HG03139 (cell line): ENCODE measurements around the gene NEXN.
"Not testable (repeated sequence)": the region's sequence is repeated elsewhere in the genome, so short reads cannot be mapped to it uniquely, and the experiment has no call there.

Source experiments
- ATAC-seq: cut with Tn5 transposase; IDR thresholded peaks from one replicate; pipeline ENCODE4 v1.9.1; 2021; ENCODE audit not compliant: unreplicated experiment

Gene NEXN

DNA sequence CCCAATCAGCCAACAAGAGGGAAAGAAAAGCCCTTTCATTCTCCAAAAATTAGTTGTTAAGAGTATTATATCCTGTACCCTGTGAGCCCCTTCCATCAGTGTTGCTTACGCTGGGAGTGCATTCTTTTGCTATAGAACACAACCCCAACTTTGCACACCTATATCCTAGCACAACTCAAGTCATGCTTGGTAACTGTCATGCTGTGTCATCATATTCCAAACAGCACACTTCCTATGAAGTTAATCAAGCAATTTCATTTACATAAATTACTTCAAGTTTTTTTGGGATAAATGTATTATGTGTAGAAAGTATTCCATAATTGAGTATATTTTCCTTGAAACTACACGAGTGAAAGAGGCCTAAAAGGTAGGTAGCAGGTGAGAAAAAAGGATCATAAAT lies 70.4 kb downstream of the NEXN start:
- no peak for ATAC-seq

DNA sequence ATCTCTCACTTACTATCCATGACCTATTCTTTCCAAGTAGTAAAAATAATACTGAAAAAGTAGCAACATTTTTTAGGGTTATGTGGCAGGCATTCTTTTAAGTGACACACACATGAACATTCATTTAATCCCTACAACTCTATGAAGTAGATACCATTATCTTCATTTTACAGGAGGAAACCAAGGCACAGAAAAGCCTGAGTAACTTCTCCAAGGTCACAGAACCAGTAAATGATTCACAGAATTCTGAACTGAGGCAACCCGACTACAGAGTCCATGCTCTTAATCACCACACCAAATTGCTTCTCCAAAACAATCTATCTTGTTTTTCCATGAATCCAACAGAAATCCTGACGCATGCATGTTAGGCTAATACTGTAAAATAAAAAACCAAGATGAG lies 73.0 kb downstream of the NEXN start:
- no peak for ATAC-seq

DNA sequence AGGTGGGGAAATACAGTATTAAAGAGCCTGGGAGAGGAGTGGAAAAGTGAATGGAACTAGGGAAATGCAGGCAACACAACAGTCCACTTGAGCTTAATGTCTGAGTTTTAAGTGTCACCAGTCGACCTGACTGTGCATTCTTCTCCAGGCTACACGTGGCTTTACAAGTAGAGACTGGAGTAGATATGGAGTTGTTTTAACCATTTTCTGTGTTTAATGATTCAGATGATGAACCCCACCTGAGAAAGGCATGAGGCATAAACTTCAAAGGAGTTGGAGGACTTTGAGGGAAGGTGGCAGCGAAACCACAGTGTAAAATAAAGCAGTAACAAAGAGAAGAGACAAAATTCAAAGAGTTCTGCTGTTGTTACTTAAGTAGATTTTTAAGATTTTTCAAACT lies 77.9 kb downstream of the NEXN start:
- no peak for ATAC-seq

DNA sequence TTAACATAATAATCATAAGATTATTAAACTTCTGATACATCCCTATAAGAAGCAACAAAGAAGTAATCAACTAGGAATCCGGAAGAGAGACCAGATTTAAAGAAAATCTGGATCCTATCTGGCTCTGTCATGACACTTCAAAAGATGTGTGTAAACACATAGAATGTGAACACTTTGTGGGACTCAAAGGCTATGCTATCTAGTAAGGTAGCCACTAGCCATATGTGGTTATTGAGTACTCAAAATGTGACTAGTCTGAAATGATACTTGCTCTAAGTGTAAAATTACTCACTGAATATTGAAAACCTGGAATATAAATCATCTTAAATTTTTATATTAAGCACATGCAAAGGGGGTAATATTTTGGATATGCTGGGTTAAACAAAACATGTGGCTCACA lies 81.8 kb downstream of the NEXN start:
- ATAC-seq, result no peak

DNA sequence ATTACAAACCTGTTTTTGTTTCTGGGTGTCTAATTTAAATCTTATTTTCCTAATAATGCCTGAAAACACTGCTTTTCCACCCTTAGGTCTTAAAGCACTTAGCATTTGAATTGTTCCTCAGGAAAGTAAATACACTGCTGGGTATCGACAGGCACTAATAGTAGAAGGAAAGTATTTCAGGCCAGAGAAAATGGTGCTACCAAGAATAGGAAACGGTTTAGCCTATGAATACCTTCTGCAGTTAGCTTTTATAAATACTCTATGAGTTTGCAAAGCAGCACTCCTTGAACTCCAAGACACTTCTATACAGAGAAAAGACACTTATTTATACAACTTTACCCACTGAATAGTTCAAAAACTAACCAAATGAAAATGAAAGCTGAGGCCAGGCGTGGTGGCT lies 83.7 kb downstream of the NEXN start:
- ATAC-seq, result no peak

DNA sequence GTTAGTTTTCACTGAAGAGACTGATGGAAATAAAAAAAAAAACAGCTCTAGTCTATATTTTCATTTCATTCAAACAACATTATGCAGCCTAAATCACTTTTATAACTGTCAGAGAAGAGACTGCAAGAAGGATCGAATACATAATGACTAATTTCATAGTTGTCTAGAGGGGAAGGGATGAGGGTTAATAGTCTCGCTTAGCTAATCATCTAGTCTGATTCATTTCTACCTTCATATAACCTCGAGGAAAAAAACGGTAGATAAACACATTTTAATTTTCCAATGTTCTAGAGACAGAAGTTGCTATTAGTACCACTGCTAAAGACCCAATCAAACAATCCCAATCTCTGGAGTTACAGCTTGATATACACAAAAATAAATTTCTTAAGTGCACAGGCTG lies 87.0 kb downstream of the NEXN start:
- ATAC-seq, result no peak

DNA sequence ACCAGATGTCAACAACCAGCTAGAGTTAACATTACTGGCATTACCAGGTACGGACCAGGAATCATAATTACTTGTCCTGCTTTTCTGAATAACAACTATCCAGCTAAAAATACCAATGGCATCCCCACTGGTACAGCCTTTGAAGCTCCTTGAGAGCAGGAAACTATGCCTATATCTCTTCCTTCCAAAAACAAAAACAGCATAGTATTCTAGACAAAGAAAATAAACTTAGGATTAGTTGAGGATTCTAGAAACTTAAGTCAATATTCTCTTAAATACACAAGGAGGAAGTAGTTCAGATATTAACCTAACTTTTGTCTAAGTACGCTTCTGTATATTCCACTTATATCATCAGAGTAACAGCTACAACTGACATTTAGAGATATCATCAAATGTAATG lies 87.5 kb downstream of the NEXN start:
- no peak for ATAC-seq

DNA sequence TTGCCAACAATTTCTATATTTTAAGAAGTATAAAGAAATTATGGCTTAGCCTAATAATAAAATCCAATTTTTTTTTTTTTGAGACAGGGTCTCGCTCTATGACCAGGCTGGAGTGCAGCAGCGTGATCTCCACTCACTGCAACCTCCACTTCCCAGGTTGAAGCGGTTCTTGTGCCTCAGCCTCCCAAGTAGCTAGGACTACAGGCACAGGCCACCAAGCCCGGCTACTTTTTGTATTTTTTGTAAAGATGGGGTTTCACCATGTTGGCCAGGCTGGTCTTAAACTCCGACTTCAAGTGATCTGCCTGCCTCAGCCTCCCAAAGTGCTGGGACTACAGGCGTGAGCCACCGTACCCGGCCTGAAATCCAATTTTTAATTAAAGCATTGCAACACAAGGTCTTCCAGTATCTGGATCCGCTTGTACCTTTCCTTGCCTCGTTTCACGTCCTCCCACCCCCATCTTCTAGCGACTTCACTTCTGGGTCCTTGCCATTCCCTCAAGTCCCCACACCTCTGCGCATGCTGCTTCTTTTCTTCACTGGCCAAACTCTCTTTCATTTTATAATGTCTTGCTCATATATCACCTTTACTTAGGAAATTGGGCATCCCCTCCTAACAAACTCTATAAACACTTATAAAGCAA lies 88.1 kb downstream of the NEXN start:
- ATAC-seq, result no peak

DNA sequence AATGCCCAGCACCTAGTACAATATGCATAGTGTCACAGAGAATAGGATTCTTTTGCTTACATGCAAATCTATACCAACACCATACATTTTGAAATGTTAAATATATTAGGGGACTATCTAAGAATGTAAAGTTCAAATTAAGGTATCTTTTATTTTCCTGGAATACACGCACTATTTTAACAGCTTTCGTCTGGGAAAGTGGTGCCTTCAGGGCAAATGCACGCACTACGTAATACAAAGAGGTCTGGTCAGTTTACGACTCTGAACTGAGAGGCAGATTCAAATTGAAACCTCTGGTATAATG lies 89.5 kb downstream of the NEXN start:
- no peak for ATAC-seq

DNA sequence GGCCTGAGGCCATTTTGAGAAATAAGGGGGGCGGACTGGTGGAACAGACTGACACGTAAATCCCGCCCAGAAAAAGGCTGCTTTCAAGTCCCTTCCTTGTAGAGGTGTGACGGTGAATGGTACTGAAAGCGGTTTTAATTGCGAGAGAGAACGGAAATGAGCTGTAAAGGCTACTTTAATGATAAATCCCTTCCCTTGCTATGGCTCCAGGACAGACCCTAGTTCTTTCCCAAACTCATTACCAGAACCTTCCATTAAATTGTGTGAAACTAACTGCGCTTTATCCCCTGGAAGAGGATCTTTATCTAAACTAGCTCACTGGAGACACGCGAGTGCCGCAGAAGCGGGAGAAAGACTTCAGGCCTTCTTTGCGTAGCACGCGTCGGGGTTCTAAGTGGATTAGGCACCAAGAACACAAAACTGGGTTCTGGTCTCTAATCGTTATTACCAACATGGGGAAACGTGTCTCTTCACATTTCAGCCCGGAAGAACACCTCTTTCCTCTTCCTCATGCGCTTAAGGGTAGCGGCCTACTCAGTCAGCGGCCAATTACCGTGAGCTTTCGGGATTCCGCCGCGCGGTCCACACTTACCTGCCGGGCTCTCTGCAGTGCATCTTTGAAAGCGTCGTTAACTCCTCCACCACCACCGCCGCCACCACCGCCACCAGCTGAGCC lies 90.0 kb downstream of the NEXN start:
- ATAC-seq, result peak; percentile 64

DNA sequence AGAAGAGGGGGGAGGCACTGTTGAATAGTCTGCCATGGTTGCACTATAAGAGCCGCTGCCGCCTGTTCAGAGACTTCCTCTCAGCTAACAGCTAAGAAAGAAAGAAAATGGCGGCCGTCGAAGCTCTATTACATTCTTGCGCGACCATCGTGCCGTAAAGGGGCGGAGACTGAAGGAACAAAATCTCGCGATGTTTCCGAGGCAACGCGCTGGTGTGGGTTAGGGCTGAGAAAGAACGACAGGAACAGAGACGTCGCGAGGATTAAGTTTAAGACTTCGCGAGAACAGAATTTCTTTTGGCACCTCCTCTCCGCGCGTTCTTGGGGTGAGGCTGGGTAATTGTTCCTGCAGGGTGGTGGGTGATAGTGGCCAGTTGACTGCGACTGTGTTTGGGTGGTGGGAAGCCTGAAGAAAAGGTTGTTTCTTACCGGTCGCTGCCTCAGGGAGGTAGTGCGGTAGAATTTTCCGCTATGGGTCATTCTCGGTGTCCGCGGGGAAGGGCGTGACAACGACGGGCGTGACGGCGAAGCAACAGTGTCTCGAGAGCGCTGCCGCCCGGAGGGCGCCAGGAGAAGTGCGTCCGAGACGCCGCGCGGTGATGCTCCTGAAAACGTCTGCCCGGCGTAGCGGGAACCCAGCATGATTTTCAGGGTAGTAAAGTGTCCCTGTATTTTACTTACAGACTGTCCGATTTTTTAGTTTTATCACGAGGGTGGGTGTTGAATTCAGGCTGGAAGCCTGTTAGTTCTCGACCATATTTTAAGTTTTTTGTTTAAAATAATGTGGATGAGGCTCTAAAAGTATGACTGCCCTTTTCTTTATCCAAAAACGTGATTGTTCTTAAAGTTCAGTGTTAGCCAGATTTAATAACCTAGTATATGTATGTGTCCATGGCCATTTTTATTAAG lies 90.8 kb downstream of the NEXN start, which contains the start of gene FUBP1:
FUBP1 (minus strand) TSS at position 104 of the 908 bp plus-strand sequence; CDS start at position 36, 68 bp downstream.
- peak; percentile 74 for ATAC-seq

DNA sequence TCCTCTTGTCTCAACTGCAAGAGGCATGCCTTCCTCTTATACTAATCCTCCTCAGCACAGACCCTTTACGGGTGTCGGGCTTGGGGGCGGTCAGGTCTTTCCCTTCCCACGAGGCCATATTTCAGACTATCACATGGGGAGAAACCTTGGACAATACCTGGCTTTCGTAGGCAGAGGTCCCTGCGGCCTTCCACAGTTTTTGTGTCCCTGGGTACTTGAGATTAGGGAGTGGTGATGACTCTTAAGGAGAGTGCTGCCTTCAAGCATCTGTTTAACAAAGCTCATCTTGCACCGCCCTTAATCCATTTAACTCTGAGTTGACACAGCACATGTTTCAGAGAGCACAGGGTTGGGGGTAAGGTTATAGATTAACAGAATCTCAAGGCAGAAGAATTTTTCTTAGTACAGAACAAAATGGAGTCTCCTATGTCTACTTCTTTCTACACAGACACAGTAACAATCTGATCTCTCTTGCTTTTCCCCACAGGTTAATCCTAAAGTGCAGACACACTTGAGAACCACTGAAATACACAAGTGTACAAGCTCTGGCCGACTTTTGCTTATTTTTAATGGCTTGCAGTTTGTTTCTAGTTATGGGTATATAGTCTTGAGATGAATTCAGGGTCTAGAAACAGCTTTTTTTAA lies 95.0 kb downstream of the NEXN start:
- ATAC-seq, result not testable (repeated sequence)

DNA sequence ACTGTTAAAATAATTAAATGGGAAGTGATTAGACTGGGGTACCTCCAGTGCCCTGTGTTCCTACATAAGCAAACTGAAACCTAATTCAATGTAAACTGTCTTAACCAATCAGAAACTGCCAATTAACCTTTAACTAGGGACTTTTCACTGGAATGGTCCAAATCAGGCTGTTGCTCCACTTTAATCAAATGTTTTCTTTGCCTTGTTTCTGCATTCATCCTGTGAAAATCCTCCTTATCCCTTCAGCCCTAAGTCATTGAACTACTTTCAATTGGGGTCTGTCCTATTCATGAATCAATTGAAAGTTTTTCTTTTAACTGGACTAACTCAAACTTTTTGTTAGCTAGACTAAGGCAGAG lies 95.6 kb downstream of the NEXN start:
- no peak for ATAC-seq

DNA sequence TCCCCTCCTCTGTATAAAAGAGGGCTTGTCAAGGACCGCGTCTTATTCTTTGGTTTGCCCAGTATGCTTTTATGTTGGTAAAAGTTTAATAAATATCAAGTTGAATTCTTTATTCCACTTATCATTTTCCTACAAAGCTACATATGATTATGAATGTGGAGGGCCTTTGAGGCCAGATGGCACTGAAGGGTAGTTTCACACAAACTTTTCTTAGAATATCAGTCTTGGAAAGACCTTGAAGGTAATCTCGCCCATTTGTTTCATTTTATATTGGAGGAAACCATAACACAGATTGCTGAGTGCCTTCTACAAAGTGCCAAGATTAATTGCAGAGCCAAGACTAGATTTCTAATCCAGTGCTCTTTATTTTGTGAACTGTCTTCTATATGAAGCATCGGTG lies 96.2 kb downstream of the NEXN start:
- no peak for ATAC-seq

DNA sequence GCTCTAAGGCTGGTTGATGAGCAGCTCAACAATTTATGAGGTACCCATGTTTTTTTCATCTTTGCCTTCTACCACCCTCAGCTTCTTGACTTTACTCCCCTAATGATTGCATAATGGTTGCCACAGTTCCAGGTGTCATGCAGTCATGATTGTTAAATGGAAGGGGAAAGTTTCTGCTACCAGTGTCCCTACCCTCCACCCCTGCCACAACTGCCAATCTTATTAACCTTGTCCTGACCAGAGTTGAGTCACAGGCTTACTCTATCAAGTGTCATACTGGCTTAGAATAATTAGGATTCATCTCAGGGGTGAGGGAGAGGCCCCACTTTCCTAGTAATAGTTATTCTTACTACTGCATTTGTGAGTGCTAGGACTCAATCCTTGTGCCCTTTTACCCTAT lies 98.4 kb downstream of the NEXN start:
- no peak for ATAC-seq

DNA sequence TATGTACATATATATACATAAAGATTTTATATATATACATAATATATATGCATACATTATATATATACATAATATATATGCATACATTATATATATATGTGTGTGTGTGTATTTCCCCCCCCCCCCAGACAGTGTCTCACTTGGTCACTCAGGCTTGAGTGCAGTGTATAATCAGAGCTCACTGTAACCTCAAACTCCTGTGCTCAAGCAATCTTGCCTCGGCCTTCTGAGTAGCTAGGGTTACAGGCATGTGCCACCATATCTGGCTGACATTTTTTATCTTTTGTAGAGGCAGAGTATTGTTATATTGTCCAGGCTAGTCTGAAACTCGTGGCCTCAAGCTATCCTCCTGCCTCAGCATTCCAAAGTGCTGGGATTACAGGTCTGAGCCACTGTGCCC lies 99.5 kb downstream of the NEXN start:
- no peak for ATAC-seq

DNA sequence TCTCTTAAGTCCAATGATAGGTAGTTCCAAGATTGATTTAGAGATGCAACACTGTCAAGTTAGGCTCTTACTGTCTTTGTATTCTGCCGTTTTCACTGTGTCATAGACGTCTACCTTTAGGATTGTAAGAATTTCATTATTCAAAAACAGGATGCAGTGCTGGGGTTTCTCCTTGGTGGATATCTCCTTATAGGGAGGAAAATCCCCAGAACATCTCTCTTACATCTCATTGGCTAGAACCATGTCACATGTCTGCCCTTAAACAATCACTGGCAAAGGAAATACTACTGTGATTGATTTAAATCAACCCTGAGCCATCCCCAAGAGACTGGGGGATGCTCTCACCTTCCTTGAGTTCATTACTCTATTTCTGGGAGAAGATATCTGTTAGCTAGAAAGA lies 101.3 kb downstream of the NEXN start:
- ATAC-seq, result no peak

DNA sequence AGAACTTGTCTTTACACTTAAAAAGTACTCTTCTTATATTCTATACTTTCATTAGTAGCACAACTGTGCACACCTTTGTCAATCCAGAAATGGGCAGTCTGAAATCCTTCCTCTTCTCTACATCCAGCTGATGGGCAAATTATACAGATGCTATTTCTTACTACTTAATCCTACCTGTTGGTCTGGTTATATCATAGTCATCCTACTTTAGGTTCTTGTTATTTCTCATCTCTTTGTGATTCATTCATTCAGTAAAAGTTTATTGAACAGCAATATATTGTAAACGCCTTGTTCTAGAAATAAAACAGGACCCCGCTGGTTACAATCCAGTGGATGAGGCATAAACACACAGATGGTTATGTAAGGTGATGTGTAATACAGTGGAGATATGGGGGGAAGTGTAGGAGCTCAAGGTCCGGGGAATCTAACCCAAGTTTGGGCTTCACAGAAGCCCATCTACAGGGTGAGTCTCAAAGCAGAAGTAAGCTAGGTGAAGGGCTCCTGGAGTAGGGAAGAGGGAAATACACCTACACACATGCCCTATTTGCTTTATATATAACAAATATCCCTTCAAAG lies 102.3 kb downstream of the NEXN start:
- no peak for ATAC-seq

DNA sequence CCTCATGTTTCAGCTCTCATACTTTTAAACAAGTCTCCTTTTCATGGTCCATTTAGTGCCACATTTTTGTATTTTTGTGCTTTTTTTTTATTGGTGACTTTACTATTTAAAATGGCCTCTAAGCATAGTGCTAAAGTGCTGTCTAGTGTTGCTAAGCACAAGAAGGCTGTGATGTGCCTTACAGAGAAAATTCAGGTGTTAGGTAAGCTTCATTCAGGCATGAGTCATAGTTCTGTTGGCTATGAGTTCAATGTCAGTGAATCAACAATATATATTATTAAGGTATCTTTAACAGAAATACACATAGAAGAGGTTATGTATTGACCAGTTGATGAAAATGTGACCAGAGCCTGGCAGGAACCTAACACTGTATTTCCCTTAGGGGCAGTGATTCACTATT lies 103.2 kb downstream of the NEXN start:
- ATAC-seq, result no peak
